Testis (tissue), 2 donors: Measurements from ENCODE around the gene DLG2.

Experiments
- CTCF ChIP-seq, 3 experiments: fragments of 450-650 bp in 2 of 3; fragments of 200-600 bp in 1 of 3; sonication (generic) in 1 of 3; IDR thresholded peaks; one replicate each; pipeline ENCODE4 v1.5.1; 2016 to 2019; ENCODE audit warnings: antibody characterized with exemption in 3 of 3, mild to moderate bottlenecking in 2 of 3, moderate library complexity in 1 of 3
- POLR2A ChIP-seq: fragments of 450-650 bp; IDR thresholded peaks from one replicate; pipeline ENCODE4 v1.6.1; 2017; ENCODE audit warnings: antibody characterized with exemption, mild to moderate bottlenecking, moderate library complexity

DNA sequence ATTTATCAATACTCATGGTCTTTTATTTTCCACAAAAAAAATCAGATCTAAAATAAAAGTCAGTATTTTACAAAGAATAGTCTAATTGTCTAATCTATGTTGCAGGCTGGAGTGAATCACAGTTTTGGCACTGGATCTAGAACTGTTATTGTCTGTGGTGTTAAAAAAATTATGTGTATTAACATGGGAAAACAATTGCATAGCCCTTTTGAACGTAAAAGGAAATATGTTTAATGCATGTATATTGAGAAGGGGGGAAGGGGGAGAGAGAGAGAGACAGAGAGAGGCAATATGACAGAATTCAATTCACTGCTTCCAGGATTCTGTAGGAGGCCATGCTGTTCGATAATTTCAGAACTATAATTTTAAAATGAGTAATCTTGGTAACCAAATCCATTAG is 2016.1 kb downstream of the DLG2 start:
- no peak for TF ChIP-seq CTCF (IDR thresholded peaks at IDR 0.05)
- no peak for TF ChIP-seq POLR2A
